H7 (cell line): Measurements from ENCODE around the gene STN1. TPM values are rescaled to one million over a fixed set of nuclear protein-coding genes. Genes with fewer than 3 reads are reported as not detected.

ENCODE experiments used
- DNase-seq: peaks from one replicate; pipeline ENCODE4 v3.0.0; 2012
- H3K27me3 ChIP-seq: 2 replicates; pipeline ENCODE4 v1.6.0; 2011; ENCODE audit warnings: mild to moderate bottlenecking, low read length; ENCODE audit not compliant: control insufficient read depth, insufficient read depth
- H3K36me3 ChIP-seq: replicated peaks from 2 replicates; pipeline ENCODE4 v1.5.1; 2011; ENCODE audit warnings: low read length; ENCODE audit not compliant: control insufficient read depth, insufficient read depth
- H3K4me3 ChIP-seq: 2 replicates; pipeline ENCODE4 v1.5.1; 2011; ENCODE audit warnings: low read depth, mild to moderate bottlenecking, control low read depth, low read length, moderate library complexity; ENCODE audit not compliant: insufficient read depth
- total RNA-seq: library from RNA; depleted of rRNA; stranded (reverse); fragments of >200 nt; shearing (Covaris generic); gene quantifications from 2 replicates; pipeline ENCODE4 v1.2.3, GENCODE V29; 2014; rRNA removed

The STN1 gene
- total RNA-seq, 1 experiment from 2014 or later: 24.0 TPM

DNA sequence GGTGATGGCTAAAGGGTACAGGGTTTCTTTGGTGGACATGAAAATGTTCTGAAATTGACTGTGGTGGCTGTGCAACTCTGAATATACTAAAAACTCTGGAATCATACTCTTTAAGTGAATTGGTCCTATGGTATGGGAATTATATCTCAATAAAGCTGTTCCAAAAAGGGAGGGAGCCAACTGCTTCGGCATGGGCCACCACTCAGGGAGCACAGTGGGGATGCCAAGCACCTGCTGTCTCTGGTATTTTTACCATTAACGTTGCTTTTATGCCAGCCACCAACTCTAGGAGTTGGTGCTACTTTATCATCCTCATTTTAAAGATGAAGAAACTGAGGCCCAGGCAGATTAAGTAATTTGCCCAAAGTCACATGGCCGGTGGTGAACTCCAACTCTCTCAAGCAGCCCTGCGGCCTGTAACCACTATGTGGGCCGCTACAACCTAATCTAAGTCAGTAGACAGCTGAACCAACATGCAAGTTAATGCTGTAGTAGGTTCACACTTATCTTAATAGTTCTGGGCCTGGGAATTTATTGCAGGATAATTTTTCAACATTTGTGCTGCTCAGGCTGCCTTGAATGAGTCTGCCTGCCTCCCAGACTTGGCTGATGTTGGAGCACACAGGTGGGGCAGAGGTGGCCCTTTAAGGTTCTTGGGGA, 83.4 kb downstream of the STN1 start:
- H3K27me3 ChIP-seq: no peaks in the 10 kb centered on the region
- no peaks in the 10 kb centered on the region for H3K36me3 ChIP-seq
- no peak overlapping the region for H3K4me3 ChIP-seq
- no peak for DNase-seq

DNA sequence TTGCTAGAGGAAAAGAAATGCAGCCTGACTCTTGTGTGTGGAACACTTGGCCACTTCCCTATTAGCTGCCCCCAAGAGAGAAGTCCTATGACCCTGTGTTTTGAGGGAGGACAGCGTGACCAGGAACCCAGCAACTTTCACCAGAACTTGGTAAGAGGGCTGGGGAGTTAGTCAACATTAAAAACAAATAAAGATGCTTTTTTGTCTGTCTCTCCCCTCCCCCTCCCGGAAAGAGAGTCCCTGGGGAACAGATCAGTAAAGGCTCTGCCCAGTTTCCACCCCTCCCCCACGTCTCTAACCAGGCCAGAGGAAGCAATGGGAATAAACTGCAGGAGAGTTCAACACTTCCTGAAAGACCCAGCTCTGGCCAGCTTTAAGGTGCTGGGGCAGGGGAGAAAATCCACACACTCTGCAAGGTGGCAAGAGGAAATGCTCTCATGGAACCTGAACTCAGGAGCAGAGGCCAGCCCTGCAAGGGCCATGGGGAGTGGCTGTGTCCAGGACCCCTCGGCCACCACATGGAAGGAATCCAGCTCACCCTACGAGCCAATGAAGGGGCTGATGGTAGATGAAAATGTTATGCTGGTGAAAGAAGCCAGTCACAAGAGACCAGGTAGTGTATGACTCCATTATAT, 84.1 kb downstream of the STN1 start:
- Histone ChIP-seq H3K36me3 (no peaks in the 10 kb centered on the region), H3K27me3 (no peaks in the 10 kb centered on the region), H3K4me3 (no peak overlapping the region)
- peak; percentile 74 for DNase-seq

DNA sequence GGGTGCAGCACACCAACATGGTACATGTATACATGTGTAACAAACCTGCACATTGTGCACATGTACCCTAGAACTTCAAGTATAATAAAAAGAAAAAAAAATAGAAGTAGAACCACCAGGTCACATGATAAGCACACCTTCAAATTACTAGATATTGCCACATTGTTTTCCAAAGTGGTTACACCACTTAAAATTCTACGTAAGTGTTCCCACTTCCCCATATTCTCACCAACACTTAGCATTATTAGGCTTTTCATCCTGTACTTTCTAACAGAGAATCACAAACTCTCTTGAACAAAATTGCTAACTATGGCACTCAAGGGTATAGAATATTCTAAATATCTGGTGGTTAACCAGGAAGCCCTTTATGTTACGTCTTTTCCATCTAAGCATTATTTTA, 85.2 kb downstream of the STN1 start:
- no peak overlapping the region for H3K4me3 ChIP-seq
- no peak for DNase-seq
- H3K36me3 ChIP-seq: no peaks in the 10 kb centered on the region

More for the DNA sequence above, 85.2 kb downstream of the STN1 start:
- no peaks in the 10 kb centered on the region for H3K27me3 ChIP-seq

Other genes starting within 250 kb of the STN1 start
- 6.8 and 8.1 TPM in 2 replicates for gene SH3PXD2A, start 62.6 kb downstream of the STN1 start, total RNA-seq
- gene SLK, start 49.0 kb upstream of the STN1 start, total RNA-seq: 15.6 and 29.7 TPM in 2 replicates
- gene COL17A1, start 167.7 kb upstream of the STN1 start, total RNA-seq: 0.59 and 1.0 TPM in 2 replicates
- gene SFR1, start 204.0 kb upstream of the STN1 start, total RNA-seq: 17.6 and 18.5 TPM in 2 replicates